ENCODE data around the gene SLC43A2. TPM values are rescaled to one million over a fixed set of nuclear protein-coding genes. Genes with fewer than 3 reads are reported as not detected.

Gene SLC43A2
- total RNA-seq, 1 experiment from 2014 or later, result 12.6 TPM

DNA sequence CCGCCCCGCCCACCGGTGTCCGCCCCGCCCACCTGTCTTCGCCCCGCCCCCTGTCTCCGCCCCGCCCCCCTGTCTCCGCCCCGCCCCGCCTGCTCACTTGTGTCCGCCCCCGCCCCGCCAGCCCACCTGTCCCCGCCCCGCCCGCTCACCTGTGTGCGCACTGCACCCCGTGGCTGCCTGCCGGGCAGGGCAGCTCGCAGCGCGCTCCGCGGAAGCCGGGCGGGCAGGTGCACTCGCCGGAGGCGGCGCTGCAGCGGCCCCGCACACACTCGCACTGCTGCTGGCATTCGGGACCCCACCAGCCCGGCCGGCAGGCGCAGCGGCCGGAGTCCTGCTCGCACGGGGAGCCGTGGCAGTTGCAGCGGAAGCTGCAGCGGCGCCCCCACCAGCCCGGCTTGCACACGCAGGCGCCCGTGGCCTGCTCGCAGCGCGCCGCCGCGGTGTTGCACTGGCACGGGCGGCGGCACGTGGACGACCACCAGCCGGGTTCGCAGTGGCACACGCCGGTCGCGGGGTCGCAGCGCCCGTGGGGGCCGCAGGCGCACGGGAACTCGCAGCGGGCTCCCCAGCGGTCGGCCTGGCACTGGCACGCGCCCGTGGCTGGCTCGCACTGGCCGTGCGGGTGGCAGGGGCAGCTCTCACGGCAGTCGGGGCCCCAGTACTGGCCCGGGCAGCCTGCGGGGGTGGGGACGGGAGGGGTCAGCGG, 14.8 kb upstream of the SLC43A2 start:
- peak; percentile 80 for ATAC-seq
- RAD21 ChIA-PET (ENCODE audit: low non-redundant PET in 1 of 2, low total read pairs in 2 of 2, uncharacterized antibody in 2 of 2, unreplicated experiment in 2 of 2), result no interaction called here

More for the DNA sequence above, 14.8 kb upstream of the SLC43A2 start:
- no peaks in the 10 kb centered on the region for H3K36me3 ChIP-seq (ENCODE audit: control insufficient read depth in 1 of 2, insufficient read depth in 2 of 2, low read length in 2 of 2)
- peaks cover 22 to 39% of the 10 kb centered on the region in 2 experiments for H3K4me1 ChIP-seq (ENCODE audit: control insufficient read depth in 1 of 2, insufficient read depth in 2 of 2, low read length in 2 of 2)
- no peaks in the 10 kb centered on the region for H3K27me3 ChIP-seq (ENCODE audit: insufficient read depth, low read length)
- TF ChIP-seq, protein P1, sequence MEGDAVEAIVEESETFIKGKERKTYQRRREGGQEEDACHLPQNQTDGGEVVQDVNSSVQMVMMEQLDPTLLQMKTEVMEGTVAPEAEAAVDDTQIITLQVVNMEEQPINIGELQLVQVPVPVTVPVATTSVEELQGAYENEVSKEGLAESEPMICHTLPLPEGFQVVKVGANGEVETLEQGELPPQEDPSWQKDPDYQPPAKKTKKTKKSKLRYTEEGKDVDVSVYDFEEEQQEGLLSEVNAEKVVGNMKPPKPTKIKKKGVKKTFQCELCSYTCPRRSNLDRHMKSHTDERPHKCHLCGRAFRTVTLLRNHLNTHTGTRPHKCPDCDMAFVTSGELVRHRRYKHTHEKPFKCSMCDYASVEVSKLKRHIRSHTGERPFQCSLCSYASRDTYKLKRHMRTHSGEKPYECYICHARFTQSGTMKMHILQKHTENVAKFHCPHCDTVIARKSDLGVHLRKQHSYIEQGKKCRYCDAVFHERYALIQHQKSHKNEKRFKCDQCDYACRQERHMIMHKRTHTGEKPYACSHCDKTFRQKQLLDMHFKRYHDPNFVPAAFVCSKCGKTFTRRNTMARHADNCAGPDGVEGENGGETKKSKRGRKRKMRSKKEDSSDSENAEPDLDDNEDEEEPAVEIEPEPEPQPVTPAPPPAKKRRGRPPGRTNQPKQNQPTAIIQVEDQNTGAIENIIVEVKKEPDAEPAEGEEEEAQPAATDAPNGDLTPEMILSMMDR (IDR thresholded peaks at IDR 0.05 in 2 of 3, conservative IDR thresholded peaks at IDR 0.05 in 1 of 3; ENCODE audit: borderline replicate concordance in 1 of 3, insufficient read depth in 1 of 3, low read depth in 2 of 3, low read length in 2 of 3), result peak; percentile 32 to 40 (median 36); a peak in 4 of 6 replicates
- peak; percentile 39 for TF ChIP-seq POLR2A (IDR thresholded peaks at IDR 0.05; ENCODE audit: borderline replicate concordance, extremely low read depth, insufficient read depth, insufficient read length)
- peak; percentile 67; the same call in 1 of the 2 replicates for TF ChIP-seq ZFX (IDR thresholded peaks at IDR 0.05)
- TF ChIP-seq, protein P2, sequence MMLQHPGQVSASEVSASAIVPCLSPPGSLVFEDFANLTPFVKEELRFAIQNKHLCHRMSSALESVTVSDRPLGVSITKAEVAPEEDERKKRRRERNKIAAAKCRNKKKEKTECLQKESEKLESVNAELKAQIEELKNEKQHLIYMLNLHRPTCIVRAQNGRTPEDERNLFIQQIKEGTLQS (IDR thresholded peaks at IDR 0.05), result no peak
- TF ChIP-seq POLR2AphosphoS5 (IDR thresholded peaks at IDR 0.05; ENCODE audit: low read depth, low read length), result peak; percentile 71
- TF ChIP-seq ELF1 (IDR thresholded peaks at IDR 0.05; ENCODE audit: borderline replicate concordance, low read depth), result no peak
- TF ChIP-seq, protein P3, sequence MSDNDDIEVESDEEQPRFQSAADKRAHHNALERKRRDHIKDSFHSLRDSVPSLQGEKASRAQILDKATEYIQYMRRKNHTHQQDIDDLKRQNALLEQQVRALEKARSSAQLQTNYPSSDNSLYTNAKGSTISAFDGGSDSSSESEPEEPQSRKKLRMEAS (IDR thresholded peaks at IDR 0.05), result peak; percentile 71; the same call in 1 of the 2 replicates
- H3K79me2 ChIP-seq (ENCODE audit: insufficient read depth, low read length), result no peaks in the 10 kb centered on the region
- peak; percentile 62 for DNase-seq (ENCODE audit: low read depth, low spot score)
- peak overlapping the region; percentile 33 to 61 for H3K4me3 ChIP-seq (replicated peaks in 1 of 2; ENCODE audit: low read depth in 1 of 2, low read length in 2 of 2)
- H2AFZ ChIP-seq (ENCODE audit: low read depth, low read length, poor library complexity, severe bottlenecking), result no peak overlapping the region
- no peaks in the 10 kb centered on the region for H3K9me2 ChIP-seq (ENCODE audit: insufficient read depth)
- POLR2A ChIA-PET, result interaction anchor here (1.4 kb wide), 1 partner anchor 15 kb away, joined by 5 read pairs; the partner anchor contains the start of gene SLC43A2
- H3K9me3 ChIP-seq (ENCODE audit: control insufficient read depth in 1 of 2, insufficient read depth in 1 of 2, low read depth in 1 of 2, low read length in 2 of 2), result no peaks in the 10 kb centered on the region
- no TSS peak for BruUV-seq (replicated peaks)
- peak overlapping the region; percentile 93 for H3K4me2 ChIP-seq (ENCODE audit: low read length)
- intact Hi-C loops (cut with micrococcal nuclease), result no loop called here
- H3K9ac ChIP-seq (ENCODE audit: low read length), result peak overlapping the region; percentile 65
- peak overlapping the region; percentile 73; the same call in 1 of the 2 replicates for H3K27ac ChIP-seq (ENCODE audit: low read depth, low read length)
- H4K20me1 ChIP-seq (ENCODE audit: insufficient read depth), result no peaks in the 10 kb centered on the region
- CTCF ChIA-PET, result interaction anchor here (0.6 to 1.2 kb wide), 3 partner anchors 13 to 69 kb away, joined by 3 to 5 read pairs (median 3); no protein-coding TSS in a partner anchor
